Measurements from ENCODE around the gene FCHO2. TPM values are rescaled to one million over a fixed set of nuclear protein-coding genes. Genes with fewer than 3 reads are reported as not detected.

The FCHO2 gene
- total RNA-seq, 1 donor from 2014 or later = 0.64 TPM

DNA sequence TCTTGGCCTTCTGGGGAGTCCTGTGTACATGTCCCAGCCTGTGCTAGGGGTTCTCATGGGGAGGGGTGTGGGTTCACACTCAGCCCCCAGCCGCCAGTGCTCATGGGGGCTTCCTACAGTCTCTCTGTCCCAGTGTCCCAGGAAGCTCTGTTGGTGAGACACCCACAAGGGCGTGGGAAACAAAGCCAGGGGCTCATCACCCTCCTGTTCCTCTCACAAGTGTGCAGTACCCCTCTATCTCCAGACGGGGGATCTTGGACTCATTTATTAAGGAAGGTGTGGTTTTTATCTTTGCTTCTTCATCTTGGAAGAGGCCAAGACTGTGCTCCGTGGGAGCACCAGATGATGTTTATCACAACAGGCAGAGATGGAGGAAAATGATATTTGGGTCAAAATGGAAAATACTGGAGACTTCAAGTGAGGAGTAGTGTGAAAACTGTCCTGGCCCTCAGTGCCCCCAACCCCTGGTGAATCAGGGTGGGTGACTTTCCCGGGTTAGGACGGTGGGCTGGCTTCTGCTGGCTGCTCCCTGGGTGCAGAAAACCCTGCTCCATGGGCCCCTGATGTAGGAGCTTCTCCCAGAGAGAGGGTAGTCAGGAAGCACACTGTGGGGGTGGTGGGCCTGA lies 179.7 kb downstream of the FCHO2 start:
- intact Hi-C loops (cut with micrococcal nuclease) = no loop called here

DNA sequence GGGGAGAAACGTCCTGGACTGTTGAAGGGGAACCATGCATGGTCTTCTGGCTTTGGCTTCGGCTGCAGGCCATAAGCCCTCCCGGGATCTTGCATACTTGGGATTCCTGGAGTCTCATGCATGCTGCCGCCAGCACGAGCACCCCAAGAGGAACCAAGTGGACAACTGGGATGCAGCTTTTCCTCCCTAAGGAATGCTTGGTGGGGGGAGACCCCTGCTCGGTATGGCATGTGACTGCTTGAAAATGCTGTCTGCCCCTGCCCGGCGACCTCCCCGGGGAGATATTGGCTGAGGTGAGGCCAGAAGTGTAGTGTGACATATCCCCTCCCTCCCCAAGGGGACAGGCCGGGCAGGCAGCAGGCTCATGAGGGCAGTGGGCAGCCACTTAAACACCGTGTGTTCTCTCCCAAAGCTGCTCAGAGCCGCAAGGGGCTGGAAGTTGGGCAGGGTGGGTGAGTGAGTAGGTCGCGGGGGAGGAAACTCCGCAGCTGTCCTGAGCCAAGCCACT lies 180.3 kb downstream of the FCHO2 start:
- intact Hi-C loops (cut with micrococcal nuclease) = no loop called here

DNA sequence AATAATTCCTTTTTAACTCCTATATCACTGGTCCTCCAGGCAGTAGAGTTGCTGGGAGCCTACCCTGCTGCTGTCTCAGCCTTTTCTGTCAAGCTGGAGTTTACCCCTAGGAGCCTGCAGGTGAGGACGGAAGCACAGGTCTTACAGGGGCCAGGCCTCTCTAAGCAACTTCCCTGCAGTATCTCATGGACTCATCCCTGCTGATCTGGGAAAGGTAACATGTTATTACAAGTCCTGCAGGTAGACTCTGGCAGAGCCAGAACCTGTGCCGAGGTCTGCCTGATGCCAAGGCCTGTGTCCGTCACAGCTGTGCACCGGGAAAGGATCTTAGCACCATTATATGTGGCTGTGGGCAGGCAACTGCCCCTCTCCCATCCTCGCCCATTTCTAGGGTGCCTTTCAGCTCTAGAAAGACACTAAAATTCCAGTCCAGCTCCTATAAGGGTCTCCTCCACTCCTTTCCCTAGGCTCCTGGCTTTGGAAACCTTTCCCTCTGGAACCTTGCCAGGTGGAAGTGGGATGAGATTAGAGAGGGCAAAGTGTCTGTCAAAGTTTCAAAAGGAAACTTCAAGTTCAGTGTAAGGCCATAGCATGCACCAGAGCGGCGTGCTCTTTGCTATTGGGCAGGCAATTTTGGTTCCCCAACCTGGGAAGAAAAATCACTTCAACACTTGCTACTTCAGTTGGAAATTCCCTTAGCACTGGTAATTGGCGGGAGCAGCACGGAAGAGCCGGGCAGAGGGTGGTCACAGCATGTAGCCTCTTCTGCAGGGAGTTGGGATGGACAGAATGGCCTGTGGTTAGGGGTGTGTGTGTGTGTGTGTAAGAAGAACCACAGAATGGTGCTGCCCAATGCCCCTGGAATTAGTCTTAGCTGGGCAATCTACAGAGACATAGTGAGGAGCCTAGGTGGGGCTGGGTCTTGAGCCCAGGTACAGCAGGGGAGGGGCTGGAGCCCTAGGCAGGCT lies 182.0 kb downstream of the FCHO2 start:
- intact Hi-C loops (cut with micrococcal nuclease) = no loop called here

DNA sequence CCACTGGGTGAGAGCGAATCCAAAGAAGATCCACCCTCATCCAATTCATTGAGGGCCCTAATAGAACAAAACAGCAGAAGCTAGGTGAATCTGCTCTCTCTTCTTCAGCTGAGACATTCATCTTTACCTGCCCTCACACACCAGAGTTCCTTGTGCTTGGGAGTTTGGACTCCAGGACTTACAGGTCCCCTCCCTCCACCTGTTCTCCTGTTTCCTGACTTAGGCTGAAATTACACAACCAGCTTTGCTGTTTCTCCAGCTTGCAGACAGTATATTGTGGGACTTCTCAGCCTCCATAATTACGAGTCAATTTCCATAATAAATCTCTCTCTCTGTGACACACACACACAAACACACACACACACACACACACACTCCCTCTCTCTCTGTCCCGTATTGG lies 183.6 kb downstream of the FCHO2 start:
- intact Hi-C loops (cut with micrococcal nuclease) = no loop called here

Other genes with a start within 250 kb of the FCHO2 start
- gene TNPO1, start 139.4 kb upstream of the FCHO2 start, total RNA-seq = 81.4 and 89.4 TPM in 2 replicates
- not detected in 2 replicates for gene TMEM171, start 164.5 kb downstream of the FCHO2 start, total RNA-seq
- gene TMEM174, start 217.2 kb downstream of the FCHO2 start, total RNA-seq = not detected in 2 replicates